PFSK-1 (cell line): ENCODE results near the gene MRPL14.

Experiments used
- POLR2AphosphoS5 ChIP-seq: IDR thresholded peaks from 2 replicates; pipeline ENCODE4 v1.6.1; 2012; ENCODE audit warnings: low read depth, mild to moderate bottlenecking, control low read depth, low read length, moderate library complexity
- TAF1 ChIP-seq: IDR thresholded peaks from 2 replicates; pipeline ENCODE4 v1.6.1; 2012; ENCODE audit warnings: low read length, control low read depth, borderline replicate concordance; ENCODE audit not compliant: insufficient read depth

GRCh38 chr6:44109212-44109611 is 18.0 kb downstream of the MRPL14 start:
- no peak for TF ChIP-seq POLR2AphosphoS5
- no peak for TF ChIP-seq TAF1
